ENCODE results near the gene PEAK3. TPM values are rescaled to one million over a fixed set of nuclear protein-coding genes. Genes with fewer than 3 reads are reported as not detected.

The PEAK3 gene
- total and polyA plus RNA-seq, 9 donors, result 0.04 to 0.12 (median 0.09) TPM; not detected in 3

- H3K36me3 ChIP-seq (ENCODE audit: control insufficient read depth, insufficient read depth, low read length), result peaks cover 76% of the 10 kb centered on the region
- peaks cover 42% of the 10 kb centered on the region for H3K4me1 ChIP-seq (ENCODE audit: control insufficient read depth, insufficient read depth, low read length)
These were observed 36.7 kb downstream of the PEAK3 start for GRCh38 chr19:2245273-2245672.

DNA sequence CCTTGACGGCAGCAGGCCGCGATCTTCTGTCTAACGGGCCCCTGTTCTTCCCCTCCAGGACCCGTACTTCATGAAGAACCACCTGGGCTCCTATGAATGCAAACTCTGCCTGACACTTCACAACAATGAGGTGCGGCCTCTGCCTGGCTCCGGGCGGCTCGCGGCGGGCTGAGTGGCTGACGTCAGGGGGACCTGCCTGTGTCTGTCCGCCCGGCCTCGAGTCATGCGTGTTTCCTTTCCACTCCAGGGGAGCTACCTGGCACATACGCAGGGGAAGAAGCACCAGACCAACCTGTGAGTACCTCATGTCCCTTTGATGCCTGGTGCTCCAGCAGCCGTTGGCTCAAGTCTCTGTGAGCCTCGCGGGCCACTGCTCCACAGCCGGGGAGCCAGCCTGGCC is 37.5 kb downstream of the PEAK3 start:
- DNase-seq, result no peak
- H3K27me3 ChIP-seq (ENCODE audit: control insufficient read depth, insufficient read depth, low read length), result peaks cover 8% of the 10 kb centered on the region
- peaks cover 40% of the 10 kb centered on the region for H3K4me1 ChIP-seq (ENCODE audit: control insufficient read depth, insufficient read depth, low read length)
- no peak overlapping the region for H3K27ac ChIP-seq (ENCODE audit: low read length)
- H3K9me3 ChIP-seq (replicated peaks; ENCODE audit: control insufficient read depth, low read depth, low read length), result no peaks in the 10 kb centered on the region
- peaks cover 76% of the 10 kb centered on the region for H3K36me3 ChIP-seq (ENCODE audit: control insufficient read depth, insufficient read depth, low read length)
- 93% methylated on average over 21 of the region's 21 CpGs for WGBS (ENCODE audit: insufficient coverage)
- no peak overlapping the region for H3K4me3 ChIP-seq (ENCODE audit: low read length)

More at GRCh38 chr19:2245273-2245672, 36.7 kb downstream of the PEAK3 start:
- 96% methylated on average over 15 of the region's 15 CpGs for WGBS (ENCODE audit: insufficient coverage)
- DNase-seq, result no peak
- H3K27ac ChIP-seq (ENCODE audit: low read length), result no peak overlapping the region
- no peaks in the 10 kb centered on the region for H3K9me3 ChIP-seq (replicated peaks; ENCODE audit: control insufficient read depth, low read depth, low read length)
- H3K4me3 ChIP-seq (ENCODE audit: low read length), result no peak overlapping the region
- peaks cover 16% of the 10 kb centered on the region for H3K27me3 ChIP-seq (ENCODE audit: control insufficient read depth, insufficient read depth, low read length)

GRCh38 chr19:2244125-2244411 is 37.9 kb downstream of the PEAK3 start:
- no peak for DNase-seq
- H3K4me1 ChIP-seq (ENCODE audit: control insufficient read depth, insufficient read depth, low read length), result peaks cover 39% of the 10 kb centered on the region

GRCh38 chr19:2243274-2244124 is 38.5 kb downstream of the PEAK3 start:
- H3K4me1 ChIP-seq (ENCODE audit: control insufficient read depth, insufficient read depth, low read length), result peaks cover 45% of the 10 kb centered on the region
- H3K4me3 ChIP-seq (ENCODE audit: low read length), result no peak overlapping the region
- H3K36me3 ChIP-seq (ENCODE audit: control insufficient read depth, insufficient read depth, low read length), result peaks cover 69% of the 10 kb centered on the region
- no peaks in the 10 kb centered on the region for H3K9me3 ChIP-seq (replicated peaks; ENCODE audit: control insufficient read depth, low read depth, low read length)
- DNase-seq, result no peak
- no peaks in the 10 kb centered on the region for H3K27me3 ChIP-seq (ENCODE audit: control insufficient read depth, insufficient read depth, low read length)
- WGBS (ENCODE audit: insufficient coverage), result 77% methylated on average over 24 of the region's 32 CpGs
- no peak overlapping the region for H3K27ac ChIP-seq (ENCODE audit: low read length)

More at GRCh38 chr19:2244125-2244411, 37.9 kb downstream of the PEAK3 start:
- peaks cover 4% of the 10 kb centered on the region for H3K27me3 ChIP-seq (ENCODE audit: control insufficient read depth, insufficient read depth, low read length)
- H3K27ac ChIP-seq (ENCODE audit: low read length), result no peak overlapping the region
- 82% methylated on average over 12 of the region's 12 CpGs for WGBS (ENCODE audit: insufficient coverage)
- H3K9me3 ChIP-seq (replicated peaks; ENCODE audit: control insufficient read depth, low read depth, low read length), result no peaks in the 10 kb centered on the region
- H3K36me3 ChIP-seq (ENCODE audit: control insufficient read depth, insufficient read depth, low read length), result peaks cover 74% of the 10 kb centered on the region
- no peak overlapping the region for H3K4me3 ChIP-seq (ENCODE audit: low read length)

GRCh38 chr19:2242816-2243215 is 39.2 kb downstream of the PEAK3 start:
- Histone ChIP-seq H3K4me1 (ENCODE audit: control insufficient read depth, insufficient read depth, low read length) (peaks cover 50% of the 10 kb centered on the region), H3K27ac (ENCODE audit: low read length) (no peak overlapping the region), H3K9me3 (replicated peaks; ENCODE audit: control insufficient read depth, low read depth, low read length) (no peaks in the 10 kb centered on the region), H3K4me3 (ENCODE audit: low read length) (no peak overlapping the region), H3K36me3 (ENCODE audit: control insufficient read depth, insufficient read depth, low read length) (peaks cover 67% of the 10 kb centered on the region), H3K27me3 (ENCODE audit: control insufficient read depth, insufficient read depth, low read length) (no peaks in the 10 kb centered on the region)
- no peak for DNase-seq
- 89% methylated on average over 6 of the region's 8 CpGs for WGBS (ENCODE audit: insufficient coverage)

GRCh38 chr19:2242092-2242537 is 39.9 kb downstream of the PEAK3 start:
- H3K36me3 ChIP-seq (ENCODE audit: control insufficient read depth, insufficient read depth, low read length), result peaks cover 64% of the 10 kb centered on the region
- H3K27me3 ChIP-seq (ENCODE audit: control insufficient read depth, insufficient read depth, low read length), result no peaks in the 10 kb centered on the region
- no peaks in the 10 kb centered on the region for H3K9me3 ChIP-seq (replicated peaks; ENCODE audit: control insufficient read depth, low read depth, low read length)
- H3K4me1 ChIP-seq (ENCODE audit: control insufficient read depth, insufficient read depth, low read length), result peaks cover 56% of the 10 kb centered on the region
- H3K4me3 ChIP-seq (ENCODE audit: low read length), result no peak overlapping the region
- no peak overlapping the region for H3K27ac ChIP-seq (ENCODE audit: low read length)
- 74% methylated on average over 10 of the region's 12 CpGs for WGBS (ENCODE audit: insufficient coverage)
- DNase-seq, result no peak

GRCh38 chr19:2240881-2241760 is 40.9 kb downstream of the PEAK3 start:
- 56% methylated on average over 28 of the region's 41 CpGs for WGBS (ENCODE audit: insufficient coverage)
- H3K36me3 ChIP-seq (ENCODE audit: control insufficient read depth, insufficient read depth, low read length), result peaks cover 54% of the 10 kb centered on the region
- peaks cover 55% of the 10 kb centered on the region for H3K4me1 ChIP-seq (ENCODE audit: control insufficient read depth, insufficient read depth, low read length)
- H3K27ac ChIP-seq (ENCODE audit: low read length), result peak overlapping the region; percentile 65
- H3K9me3 ChIP-seq (replicated peaks; ENCODE audit: control insufficient read depth, low read depth, low read length), result no peaks in the 10 kb centered on the region
- H3K4me3 ChIP-seq (ENCODE audit: low read length), result no peak overlapping the region
- no peak for DNase-seq
- no peaks in the 10 kb centered on the region for H3K27me3 ChIP-seq (ENCODE audit: control insufficient read depth, insufficient read depth, low read length)

GRCh38 chr19:2239771-2240770 is 41.9 kb downstream of the PEAK3 start:
- peak overlapping the region; percentile 65 for H3K27ac ChIP-seq (ENCODE audit: low read length)

DNA sequence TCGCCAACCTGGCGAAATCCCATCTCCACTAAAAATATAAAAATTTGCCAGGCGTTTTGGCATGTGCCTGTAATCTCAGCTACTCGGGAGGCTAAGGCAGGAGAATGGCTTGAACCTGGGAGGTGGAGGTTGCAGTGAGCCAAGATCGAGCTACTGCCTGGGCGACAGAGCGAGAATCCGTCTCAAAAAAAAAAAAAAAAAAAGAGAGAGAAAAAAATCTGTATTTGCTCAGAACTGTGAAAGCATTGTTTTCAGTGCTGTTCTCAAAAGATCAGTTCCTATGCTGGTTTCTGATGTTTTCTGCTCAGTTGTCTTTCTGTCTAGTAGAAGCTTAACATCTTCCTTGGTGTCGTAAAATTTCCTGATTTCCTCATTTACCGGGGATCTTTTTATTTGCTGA is 42.8 kb downstream of the PEAK3 start:
- H3K27ac ChIP-seq (ENCODE audit: low read length), result peak overlapping the region; percentile 29
- 25% methylated on average over 4 of the region's 10 CpGs for WGBS (ENCODE audit: insufficient coverage)
- H3K9me3 ChIP-seq (replicated peaks; ENCODE audit: control insufficient read depth, low read depth, low read length), result no peaks in the 10 kb centered on the region
- DNase-seq, result no peak
- H3K4me3 ChIP-seq (ENCODE audit: low read length), result no peak overlapping the region
- no peaks in the 10 kb centered on the region for H3K27me3 ChIP-seq (ENCODE audit: control insufficient read depth, insufficient read depth, low read length)
- H3K36me3 ChIP-seq (ENCODE audit: control insufficient read depth, insufficient read depth, low read length), result peaks cover 43% of the 10 kb centered on the region
- peaks cover 63% of the 10 kb centered on the region for H3K4me1 ChIP-seq (ENCODE audit: control insufficient read depth, insufficient read depth, low read length)

More at GRCh38 chr19:2239771-2240770, 41.9 kb downstream of the PEAK3 start:
- no peaks in the 10 kb centered on the region for H3K9me3 ChIP-seq (replicated peaks; ENCODE audit: control insufficient read depth, low read depth, low read length)
- H3K27me3 ChIP-seq (ENCODE audit: control insufficient read depth, insufficient read depth, low read length), result no peaks in the 10 kb centered on the region
- peaks cover 43% of the 10 kb centered on the region for H3K36me3 ChIP-seq (ENCODE audit: control insufficient read depth, insufficient read depth, low read length)
- WGBS (ENCODE audit: insufficient coverage), result 15% methylated on average over 29 of the region's 34 CpGs
- peak overlapping the region; percentile 14 for H3K4me3 ChIP-seq (ENCODE audit: low read length)
- peaks cover 59% of the 10 kb centered on the region for H3K4me1 ChIP-seq (ENCODE audit: control insufficient read depth, insufficient read depth, low read length)
- no peak for DNase-seq

Data from muscle of leg (tissue), 11 donors.